NB4 (cell line): Measurements from ENCODE around the gene LPP.

Experiments used
- POLR2A ChIP-seq: IDR thresholded peaks from 2 replicates; pipeline ENCODE4 v1.6.1; 2011; ENCODE audit warnings: mild to moderate bottlenecking; ENCODE audit not compliant: insufficient read length; ENCODE audit errors: extremely low read depth
- TF ChIP-seq, protein P1 (sequence below): IDR thresholded peaks from one replicate; pipeline ENCODE4 v1.5.1; 2012; ENCODE audit warnings: low read depth, low read length
- TF ChIP-seq, protein P2 (sequence below): IDR thresholded peaks from 2 replicates; pipeline ENCODE4 v1.6.1; 2011; ENCODE audit warnings: low read depth, low read length

DNA sequence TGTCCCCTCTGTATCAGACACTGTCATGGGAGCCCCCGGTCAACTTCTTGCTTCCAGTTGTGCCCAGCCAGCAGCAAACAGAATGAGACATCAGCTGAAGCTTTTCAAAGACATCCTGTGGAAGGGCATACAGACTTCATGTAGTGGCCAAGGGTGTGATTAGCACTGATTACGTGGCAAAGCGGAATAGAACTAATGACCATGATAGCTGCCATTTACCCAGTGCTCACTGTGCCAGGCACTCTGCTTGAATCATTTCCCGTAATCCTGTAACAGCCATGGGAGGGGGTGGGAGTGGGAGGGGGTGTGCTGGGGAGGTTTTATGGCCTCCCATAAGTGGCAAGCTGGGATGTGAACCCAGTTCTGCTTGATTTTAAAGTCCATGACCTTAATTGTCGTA is 29.5 kb downstream of the LPP start:
- TF ChIP-seq POLR2A: no peak
- TF ChIP-seq, protein P1, sequence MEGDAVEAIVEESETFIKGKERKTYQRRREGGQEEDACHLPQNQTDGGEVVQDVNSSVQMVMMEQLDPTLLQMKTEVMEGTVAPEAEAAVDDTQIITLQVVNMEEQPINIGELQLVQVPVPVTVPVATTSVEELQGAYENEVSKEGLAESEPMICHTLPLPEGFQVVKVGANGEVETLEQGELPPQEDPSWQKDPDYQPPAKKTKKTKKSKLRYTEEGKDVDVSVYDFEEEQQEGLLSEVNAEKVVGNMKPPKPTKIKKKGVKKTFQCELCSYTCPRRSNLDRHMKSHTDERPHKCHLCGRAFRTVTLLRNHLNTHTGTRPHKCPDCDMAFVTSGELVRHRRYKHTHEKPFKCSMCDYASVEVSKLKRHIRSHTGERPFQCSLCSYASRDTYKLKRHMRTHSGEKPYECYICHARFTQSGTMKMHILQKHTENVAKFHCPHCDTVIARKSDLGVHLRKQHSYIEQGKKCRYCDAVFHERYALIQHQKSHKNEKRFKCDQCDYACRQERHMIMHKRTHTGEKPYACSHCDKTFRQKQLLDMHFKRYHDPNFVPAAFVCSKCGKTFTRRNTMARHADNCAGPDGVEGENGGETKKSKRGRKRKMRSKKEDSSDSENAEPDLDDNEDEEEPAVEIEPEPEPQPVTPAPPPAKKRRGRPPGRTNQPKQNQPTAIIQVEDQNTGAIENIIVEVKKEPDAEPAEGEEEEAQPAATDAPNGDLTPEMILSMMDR: no peak
- TF ChIP-seq, protein P2, sequence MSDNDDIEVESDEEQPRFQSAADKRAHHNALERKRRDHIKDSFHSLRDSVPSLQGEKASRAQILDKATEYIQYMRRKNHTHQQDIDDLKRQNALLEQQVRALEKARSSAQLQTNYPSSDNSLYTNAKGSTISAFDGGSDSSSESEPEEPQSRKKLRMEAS: no peak
